Testis (tissue), 2 donors: ENCODE measurements around the gene PAQR7.

Experiments
- CTCF ChIP-seq, 3 experiments: fragments of 450-650 bp in 2 of 3; fragments of 200-600 bp in 1 of 3; sonication (generic) in 1 of 3; IDR thresholded peaks; one replicate each; pipeline ENCODE4 v1.5.1; 2016 to 2019; ENCODE audit warnings: antibody characterized with exemption in 3 of 3, mild to moderate bottlenecking in 2 of 3, moderate library complexity in 1 of 3
- POLR2A ChIP-seq: fragments of 450-650 bp; IDR thresholded peaks from one replicate; pipeline ENCODE4 v1.6.1; 2017; ENCODE audit warnings: antibody characterized with exemption, mild to moderate bottlenecking, moderate library complexity

GRCh38 chr1:25867210-25867991 is 8.1 kb downstream of the PAQR7 start:
- no peak for TF ChIP-seq CTCF (IDR thresholded peaks at IDR 0.05)
- no peak for TF ChIP-seq POLR2A
